ENCODE measurements around the gene PSORS1C1.

DNA sequence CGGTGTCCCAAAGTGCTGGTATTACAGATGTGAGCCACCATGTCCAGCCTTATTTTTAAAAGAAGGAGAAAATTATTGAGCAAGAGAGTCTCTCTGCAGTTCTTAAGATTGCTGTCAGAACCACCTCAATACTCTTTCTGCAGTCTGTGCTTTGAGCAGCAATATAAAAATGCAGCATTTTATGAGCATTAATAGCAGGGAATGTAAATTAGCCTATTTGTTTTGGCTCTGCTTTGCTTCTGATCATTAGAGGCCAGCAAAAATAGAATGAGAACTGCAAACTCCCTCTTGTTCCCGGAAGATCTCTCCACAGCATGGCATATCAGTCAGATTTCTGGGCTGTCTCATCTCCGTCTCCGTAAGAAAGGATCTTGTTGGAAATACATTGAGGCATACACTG lies 38.0 kb upstream of the PSORS1C1 start:
- TF ChIP-seq CTCF (IDR thresholded peaks at IDR 0.05; ENCODE audit: low read depth, low read length), result no peak
- TF ChIP-seq MYC (IDR thresholded peaks at IDR 0.05; ENCODE audit: low read depth, low read length), result no peak
